ENCODE data around the gene MCM7.

The MCM7 gene

DNA sequence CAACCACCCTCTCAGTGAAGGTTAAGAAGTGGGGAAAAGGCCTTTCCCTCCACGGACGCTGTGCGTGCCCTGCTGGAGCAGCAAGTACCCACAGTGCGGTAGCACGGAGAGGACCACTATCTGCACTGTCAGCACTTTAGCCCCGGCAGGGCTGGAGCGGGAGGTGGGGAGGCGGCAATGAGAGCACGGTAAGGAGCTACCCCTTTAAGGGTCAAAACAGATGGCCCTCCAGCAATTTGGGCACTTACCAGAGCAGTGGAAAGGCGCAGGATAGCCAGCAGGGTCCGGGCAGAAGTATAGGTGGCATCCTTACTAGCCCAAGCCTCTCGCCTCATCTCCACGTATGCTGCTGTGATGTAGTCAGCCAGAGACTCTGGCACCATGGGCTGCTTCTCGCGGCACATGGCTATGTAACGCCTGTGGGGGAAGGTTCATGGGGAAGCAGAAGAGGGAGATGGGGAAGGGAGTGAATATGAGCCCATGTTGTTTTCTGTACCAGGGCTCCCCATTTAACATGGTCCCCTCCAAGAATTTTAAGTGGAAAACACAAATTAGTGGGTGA lies 7.2 kb downstream of the MCM7 start:
- DNase-seq (ENCODE audit: low read depth in 2 of 2): no peak

DNA sequence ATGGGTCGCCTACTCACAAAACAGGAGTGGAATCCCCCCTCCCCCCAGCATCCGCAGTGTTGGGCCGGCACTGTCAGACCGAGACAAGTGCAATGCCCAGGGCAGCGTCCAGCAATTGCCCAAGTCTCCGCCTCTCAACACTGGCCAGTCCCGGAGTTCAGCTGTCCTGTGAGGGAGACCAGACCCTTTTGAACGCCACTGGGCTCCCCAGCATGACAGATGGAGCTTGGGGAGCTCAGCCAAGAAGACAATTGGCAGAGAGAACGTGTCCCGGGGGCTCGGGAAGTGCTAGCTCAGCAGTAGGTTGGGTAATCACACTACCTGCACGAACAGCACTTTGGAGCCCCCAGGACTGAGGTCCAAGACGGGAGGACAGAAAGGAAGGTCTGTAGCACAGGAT lies 7.7 kb downstream of the MCM7 start:
- DNase-seq (ENCODE audit: low read depth in 2 of 2): no peak

DNA sequence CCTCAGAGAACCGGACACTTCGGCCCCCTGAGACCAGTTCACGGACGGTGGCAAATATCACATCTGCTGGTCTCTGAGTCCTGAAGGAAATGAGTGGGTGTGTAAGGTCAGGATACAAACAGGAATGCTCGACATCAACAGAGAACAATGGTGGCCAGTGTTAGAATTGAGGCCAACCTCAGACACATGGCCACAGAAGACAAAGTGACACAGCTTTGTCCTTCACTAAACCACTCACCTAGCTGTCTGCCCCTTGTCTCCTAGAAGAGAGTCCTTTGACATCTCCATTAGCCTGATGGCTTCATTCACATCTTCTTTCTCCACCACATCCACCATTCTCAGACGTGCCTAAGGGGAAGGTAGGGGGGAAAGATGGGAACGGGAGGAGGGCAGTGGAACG lies 8.1 kb downstream of the MCM7 start:
- DNase-seq (ENCODE audit: low read depth in 2 of 2): no peak

DNA sequence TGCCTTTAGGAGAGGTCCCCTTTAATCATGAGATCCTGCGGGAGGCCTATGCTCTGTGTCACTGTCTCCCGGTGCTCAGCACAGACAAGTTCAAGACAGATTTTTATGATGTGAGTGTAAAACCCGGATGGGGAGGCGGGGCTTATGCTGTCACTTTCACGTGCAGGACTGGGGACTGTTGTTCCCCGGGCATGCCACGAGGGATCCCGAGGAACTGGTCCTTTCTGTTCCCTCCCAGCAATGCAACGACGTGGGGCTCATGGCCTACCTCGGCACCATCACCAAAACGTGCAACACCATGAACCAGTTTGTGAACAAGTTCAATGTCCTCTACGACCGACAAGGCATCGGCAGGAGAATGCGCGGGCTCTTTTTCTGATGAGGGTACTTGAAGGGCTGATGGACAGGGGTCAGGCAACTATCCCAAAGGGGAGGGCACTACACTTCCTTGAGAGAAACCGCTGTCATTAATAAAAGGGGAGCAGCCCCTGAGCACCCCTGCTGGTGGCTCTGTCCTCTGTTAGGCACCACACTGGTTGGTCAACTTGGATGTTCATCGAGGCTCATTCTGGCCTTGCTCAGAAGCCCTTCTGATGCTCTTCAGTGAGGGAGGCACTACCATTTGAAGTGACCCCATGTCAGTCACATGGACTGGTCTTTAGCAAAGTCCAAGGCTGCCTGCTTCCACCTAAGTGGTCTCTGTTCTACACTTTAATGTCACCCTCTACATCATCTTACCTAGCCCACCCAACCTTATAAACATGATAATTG lies 9.6 kb downstream of the MCM7 start:
- DNase-seq (ENCODE audit: low read depth in 2 of 2): no peak

DNA sequence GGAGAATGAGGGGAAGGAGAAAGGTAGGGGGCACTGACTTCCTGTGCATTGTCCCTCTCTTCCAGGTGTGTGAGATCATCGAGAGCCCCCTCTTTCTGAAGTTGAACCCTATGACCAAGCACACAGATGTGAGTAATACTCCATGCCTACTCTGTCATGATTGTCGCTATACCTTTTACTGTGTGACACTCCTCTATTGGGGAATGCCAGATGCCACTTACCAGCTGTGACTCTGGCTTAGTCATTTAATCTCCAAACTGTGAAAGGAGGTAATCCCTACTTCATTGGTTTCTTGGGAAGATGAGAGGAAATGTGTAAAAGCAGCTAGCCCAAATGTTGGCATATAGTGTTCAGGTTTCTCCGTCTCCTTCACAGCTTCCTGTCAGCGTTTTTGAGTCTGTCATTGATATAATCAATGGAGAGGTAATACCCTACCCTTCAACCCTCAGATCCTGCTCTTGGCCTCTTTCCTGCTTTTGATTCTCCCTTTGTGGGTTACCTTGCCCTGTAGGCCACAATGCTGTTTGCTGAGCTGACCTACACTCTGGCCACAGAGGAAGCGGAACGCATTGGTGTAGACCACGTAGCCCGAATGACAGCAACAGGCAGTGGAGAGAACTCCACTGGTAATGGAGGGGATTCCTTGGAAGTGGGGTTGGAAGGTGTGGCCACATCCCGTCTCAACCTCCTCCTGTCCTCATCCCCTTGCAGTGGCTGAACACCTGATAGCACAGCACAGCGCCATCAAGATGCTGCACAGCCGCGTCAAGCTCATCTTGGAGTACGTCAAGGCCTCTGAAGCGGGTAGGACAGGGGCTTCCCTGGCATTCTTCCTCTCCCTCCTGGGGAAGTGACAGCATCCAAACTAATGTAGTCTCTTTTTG lies 10.4 kb downstream of the MCM7 start:
- DNase-seq (ENCODE audit: low read depth in 2 of 2): no peak

DNA sequence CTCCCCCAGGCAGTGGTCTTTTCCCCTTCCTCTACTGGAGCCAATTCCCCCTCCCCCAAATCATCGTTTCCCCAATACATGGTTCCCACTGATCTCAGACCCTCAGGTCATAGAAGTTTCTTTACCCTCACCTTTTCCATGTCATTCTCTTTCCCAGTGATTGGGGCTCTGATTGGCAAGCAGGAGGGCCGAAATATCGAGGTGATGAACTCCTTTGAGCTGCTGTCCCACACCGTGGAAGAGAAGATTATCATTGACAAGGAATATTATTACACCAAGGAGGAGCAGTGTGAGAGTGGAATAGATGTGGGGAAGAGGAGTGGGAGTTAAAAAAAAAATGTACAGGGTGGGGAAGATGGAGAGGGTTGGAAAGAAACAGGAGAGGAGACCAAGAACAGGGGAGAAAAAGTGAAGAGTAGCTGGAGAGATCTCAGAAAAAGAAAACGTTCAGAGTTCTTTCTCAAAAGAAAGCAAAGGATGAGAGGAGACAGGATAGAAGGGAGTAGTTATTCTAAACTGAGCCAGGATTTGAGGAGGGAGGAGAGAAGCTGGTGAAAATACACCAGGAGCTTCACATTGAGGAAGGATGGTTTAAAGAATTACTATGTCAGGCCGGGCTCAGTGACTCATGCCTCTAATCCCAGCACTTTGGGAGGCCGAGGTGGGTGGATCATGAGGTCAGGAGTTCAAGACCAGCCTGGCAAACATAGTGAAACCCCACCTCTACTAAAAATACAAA lies 11.6 kb downstream of the MCM7 start:
- no peak for DNase-seq (ENCODE audit: low read depth in 2 of 2)

DNA sequence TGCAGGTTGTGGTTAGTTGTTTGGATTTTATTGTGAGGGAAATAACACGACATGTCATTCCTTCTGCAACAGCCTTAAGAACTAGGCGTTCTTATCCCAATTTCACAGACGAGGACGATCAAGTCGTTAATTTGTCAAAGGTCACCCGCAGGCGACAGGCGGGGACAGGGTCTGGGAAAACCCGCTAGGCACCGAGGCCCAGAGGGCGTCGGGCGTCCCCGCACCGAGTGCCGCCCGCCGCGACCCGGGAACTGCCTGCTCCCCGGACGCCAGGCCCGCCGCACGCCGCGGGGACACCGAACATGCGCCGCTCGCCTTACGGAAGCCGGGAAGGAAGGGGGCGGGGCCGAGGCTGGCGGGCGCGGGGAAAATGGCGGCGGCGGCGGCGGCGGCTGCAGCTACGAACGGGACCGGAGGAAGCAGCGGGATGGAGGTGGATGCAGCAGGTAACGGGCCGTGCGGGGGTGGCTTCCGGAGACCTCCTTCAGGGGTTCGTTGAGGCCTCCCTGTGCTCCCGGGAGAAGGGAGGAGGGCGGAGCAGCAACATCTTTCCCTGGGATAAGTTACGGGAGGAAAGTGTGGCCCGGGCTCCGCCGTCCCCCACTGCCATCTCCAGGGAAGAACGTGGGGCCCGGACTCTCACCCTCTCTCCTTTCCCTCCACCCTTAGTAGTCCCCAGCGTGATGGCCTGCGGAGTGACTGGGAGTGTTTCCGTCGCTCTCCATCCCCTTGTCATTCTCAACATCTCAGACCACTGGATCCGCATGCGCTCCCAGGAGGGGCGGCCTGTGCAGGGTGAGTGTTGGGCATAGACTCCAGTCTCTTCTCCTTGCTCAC lies 12.4 kb downstream of the MCM7 start, which contains the start of gene COPS6:
Gene COPS6, plus strand, starts transcription at position 349 of the 837 bp plus-strand sequence. Its CDS starts 22 bp downstream, at position 371.
- peak; percentile 46 to 57 for DNase-seq (ENCODE audit: low read depth in 2 of 2)

DNA sequence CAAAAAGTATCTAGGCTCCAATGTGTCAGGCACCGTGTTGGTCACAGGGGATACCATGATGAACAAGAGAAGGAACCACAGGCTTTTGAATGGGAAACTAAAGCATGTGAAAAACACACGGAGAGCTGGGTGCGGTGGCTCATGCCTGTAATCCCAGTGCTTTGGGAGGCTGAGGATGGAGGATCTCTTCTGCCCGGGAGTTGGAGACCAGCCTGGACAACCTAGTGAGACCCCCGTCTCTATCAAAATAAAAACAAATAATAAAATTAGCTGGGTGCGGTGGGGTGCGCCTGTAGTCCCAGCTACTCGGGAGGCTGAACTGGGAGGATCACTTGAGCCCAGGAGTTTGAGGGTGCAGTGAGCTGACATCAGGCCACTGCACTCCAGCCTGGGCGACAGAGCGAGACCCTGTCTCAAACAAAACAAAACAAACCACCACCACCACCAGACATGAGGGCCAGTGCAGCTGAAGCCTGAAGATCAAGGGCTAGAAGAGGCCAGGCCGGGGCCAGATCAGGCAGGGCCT lies 13.0 kb downstream of the MCM7 start:
- no peak for DNase-seq (ENCODE audit: low read depth in 2 of 2)

DNA sequence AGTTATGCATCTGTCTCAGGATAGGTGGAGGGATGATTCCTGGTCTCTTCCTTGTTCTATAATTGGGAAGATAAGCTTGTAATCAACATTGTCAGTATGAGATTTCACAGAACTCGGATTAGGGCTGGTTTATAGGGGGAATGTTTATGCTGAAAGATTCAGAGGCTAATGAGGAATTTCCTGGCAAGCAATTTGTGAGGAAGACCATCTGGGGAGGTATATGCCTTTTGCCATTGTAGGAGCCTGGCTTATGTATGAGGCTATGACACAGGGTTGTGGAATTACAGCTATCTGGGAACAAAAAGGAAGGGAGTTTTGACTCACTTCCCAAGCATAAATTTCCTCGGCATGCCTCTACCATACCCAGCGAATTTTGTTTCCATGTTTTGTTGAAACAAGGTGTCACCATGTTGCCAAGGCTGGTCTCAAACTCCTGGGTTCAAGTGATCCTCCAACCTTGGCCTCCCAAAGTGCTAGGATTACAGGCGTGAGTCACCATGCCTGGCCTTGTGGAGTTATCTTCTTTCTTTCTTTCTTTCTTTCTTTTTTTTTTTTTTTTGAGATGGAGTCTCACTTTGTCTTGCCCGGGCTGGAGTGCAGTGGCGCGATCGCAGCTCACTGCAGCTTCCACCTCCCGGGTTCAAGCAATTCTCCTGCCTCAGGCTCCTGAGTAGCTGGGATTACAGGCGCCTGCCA lies 14.0 kb downstream of the MCM7 start:
- peak; percentile 96 to 97 for DNase-seq (ENCODE audit: low read depth in 2 of 2)

DNA sequence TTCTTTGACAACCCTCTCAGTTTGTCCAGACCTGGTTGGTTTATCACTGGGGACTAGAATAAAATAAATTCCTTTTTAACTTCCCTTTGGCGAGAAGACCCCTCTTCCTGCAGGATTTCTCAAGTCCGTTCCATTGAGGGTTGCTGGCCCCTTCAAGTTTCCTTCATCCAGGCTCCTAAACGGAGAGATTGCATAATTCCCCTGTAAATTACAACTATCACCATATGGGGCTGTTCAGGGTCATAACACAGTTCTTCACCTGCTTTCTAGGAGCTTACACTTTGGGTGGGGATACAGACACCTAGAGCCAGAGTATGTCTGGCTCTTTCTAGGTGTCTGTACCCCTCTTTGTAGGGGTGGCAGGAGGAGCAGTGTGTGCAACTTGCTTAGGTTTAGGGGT lies 15.7 kb downstream of the MCM7 start:
- no peak for DNase-seq (ENCODE audit: low read depth in 2 of 2)

DNA sequence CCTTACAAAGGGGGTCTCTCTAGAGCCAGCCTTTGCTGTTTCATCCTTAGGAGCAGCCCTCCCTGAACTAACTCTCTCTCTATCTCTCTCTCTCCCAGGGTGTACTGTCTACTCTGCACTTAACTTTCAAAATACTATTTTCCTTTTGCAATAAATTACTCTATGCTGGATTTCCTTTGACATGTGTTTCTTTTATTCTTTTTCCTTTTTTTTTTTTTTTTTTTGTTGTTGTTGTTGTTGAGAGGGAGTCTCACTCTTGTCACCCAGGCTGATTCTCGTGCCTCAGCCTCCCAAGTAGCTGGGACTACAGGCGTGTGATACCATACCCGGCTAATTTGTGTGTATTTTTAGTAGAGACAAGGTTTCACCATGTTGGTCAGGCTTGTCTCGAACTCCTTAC lies 18.2 kb downstream of the MCM7 start:
- DNase-seq (ENCODE audit: low read depth in 2 of 2): no peak

DNA sequence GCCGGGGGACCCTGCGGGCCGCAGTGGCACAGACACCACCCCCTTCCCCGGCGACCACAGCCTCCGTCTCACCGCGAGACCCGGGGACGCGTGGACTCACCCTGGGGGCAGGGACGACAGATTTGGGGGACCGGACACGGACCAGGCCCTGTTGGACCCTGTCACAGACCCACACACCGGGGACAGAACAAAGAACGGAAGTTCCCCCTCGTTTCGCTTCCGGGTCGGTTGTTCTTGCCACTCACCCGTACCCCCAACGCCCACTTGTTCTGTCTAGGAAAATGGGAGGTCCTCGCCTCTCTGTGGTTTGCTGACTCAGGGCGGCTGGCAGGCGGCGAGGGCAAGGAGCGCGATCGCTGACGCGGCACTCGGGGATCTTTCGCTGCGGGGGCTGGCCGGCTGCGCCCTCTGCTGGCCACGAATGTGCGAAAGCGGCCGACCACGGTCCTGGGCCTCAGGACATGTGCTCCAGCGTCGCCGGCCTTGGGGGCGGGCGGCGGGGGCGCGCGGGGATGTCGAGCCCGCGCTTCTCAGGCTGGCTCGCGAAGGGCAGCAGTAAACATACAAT lies 19.6 kb downstream of the MCM7 start, which contains the start of gene ZNF3:
Gene ZNF3, minus strand, starts transcription at position 189 of the 568 bp plus-strand sequence. CDS start 4,366 bp downstream, outside the sequence.
- peak; percentile 98 for DNase-seq (ENCODE audit: low read depth in 2 of 2)

DNA sequence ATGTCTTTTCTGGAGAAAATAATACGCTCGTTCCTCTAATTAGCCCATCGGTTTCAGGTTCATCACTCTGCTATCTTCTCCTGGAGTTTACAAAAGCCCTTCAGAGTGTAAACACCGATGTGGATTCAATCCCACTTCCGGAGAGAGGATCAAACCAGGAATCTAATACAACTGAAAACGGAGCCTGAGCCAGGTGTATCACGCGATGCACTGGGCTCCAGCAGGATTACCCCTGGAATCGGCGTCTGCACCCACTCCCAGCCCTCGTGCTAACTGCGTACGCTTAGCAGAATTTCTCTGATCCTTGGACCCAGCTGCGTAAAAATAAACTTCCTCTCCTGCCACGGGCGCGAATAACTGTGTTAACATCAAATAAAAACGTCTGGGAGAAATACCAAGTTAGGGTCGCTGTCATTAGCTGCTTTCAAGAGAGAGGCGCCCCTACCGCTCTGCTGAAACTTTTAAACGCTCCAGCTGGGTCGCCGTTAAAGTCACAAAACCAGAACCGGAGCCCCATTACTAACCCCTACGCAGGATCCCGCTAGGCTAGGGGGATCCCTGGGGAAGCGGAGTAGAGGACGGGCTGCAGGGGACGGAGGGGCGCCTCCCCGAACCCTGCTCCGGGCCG lies 20.2 kb downstream of the MCM7 start:
- no peak for DNase-seq (ENCODE audit: low read depth in 2 of 2)

DNA sequence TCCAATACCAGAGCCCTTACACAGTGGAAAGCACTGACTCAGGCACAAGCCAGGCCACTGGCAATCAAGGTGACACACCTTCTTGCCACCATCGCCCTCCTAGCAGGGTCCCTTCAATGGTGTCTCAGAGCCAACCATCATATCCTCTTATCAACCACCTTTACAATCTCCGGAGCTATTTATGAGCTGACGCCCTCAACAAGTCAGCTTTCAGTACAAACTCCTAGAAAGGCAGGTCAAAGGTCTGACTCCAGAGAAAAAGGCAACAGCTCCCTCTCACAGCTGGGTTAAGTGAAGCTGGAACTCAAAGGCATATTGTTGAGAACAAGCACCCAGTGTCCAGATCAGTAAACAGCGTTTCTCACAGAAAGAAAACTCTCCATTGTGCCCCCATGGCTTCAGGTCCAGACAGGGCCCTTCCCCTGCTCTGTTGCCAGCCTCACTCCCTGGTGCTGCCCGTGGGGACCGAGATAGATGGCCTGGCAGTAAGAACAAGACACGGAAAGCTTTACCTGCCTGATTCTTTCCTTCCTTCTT lies 22.1 kb downstream of the MCM7 start:
- DNase-seq (ENCODE audit: low read depth in 2 of 2): no peak

DNA sequence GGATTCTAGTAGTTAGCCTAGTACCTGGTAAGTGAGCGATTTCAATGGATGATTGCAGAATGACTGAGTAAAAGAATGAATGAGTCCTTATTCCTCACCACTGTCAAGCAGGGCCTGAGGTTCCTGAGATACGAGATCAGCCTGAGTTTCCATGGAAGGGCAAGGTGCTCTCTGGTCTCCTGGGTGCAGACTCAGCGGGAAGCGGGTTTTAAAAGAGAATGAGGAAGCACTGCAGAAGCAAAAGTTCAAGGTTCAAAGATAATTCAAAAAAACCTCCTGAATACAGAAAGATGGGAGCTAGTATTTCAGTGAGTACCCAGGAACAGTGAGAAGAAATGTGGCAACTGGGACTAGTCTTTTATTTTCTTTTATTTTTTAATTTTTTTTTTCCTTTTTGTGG lies 24.0 kb downstream of the MCM7 start:
- DNase-seq (ENCODE audit: low read depth in 2 of 2): no peak

DNA sequence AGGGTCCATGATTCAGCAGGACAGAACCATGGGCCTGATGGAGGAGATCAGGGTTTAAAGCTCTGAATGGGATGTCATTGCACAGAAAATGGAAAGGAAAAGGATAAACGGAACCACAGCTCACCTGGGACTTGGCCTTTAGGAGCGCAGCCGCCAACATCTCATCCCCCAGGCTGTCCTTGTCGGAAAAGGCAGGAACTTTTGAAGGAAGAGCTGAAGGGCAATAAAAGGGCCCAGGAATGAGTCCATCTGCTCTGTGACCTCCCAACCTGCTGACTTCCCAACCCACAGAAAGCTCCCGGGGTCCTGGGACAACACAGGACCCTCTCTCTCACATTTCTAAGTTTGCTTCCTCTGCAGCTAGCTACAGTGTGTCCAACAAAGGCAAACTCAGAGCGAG lies 25.8 kb downstream of the MCM7 start:
- no peak for DNase-seq (ENCODE audit: low read depth in 2 of 2)

DNA sequence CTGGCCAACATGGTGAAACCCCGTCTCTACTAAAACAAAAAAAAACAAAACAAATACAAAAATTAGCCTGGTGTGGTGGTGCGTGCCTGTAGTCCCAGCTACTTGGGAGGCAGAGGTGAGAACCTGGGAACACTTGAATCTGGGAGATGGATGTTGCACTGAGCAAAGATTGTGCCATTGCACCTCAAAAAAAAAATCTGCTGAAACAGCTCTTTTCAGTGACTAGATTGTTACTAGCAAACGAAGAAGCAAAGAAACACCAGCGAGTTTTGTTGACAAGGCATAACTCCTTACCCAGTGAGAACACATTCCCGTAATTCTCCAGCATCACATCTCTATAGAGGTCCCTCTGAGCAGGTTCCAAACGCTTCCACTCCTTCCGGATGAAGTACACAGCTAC lies 26.4 kb downstream of the MCM7 start:
- no peak for DNase-seq (ENCODE audit: low read depth in 2 of 2)

DNA sequence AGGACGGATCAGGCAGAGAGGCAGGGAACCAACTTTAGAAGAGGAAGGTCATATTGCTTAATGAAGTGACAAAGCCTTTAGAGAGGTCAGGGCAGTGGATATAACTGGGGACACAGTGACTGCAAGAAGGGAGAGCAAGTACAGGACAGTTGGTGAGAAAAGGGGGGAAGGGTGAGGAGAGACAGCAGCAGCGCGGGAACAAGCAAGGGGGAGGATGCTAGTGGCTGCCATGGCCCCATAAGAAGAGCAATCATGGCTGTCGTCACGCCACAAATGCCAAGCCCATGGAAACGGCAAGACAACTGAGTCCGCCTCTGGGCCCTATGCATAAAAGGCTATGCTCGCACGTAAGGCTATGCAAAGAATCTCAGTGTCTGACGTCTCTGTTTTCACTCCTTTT lies 28.7 kb downstream of the MCM7 start:
- DNase-seq (ENCODE audit: low read depth in 2 of 2): no peak
